OCI-LY7 (cell line): ENCODE results near the gene COL28A1. TPM values are rescaled to one million over a fixed set of nuclear protein-coding genes. Genes with fewer than 3 reads are reported as not detected.

ENCODE experiments used
- BruUV-seq: library from RNA; stranded (reverse); fragments of 400-500 nt; replicated peaks from 2 replicates; lab custom pipeline; 2021; lab: Mats Ljungman, UMichigan
- CTCF ChIA-PET: fragments of 300-600 bp; sonication (Branson Sonifier 250); formaldehyde crosslinking; loops from one replicate; lab custom pipeline; 2022; ENCODE audit warnings: antibody characterized with exemption; ENCODE audit not compliant: unreplicated experiment; lab: Charles Lee
- POLR2A ChIA-PET: fragments of 300-600 bp; sonication (Branson Sonifier 250); formaldehyde crosslinking; loops from one replicate; lab custom pipeline; 2022; ENCODE audit warnings: antibody characterized with exemption; lab: Charles Lee
- DNase-seq: peaks from one replicate; pipeline ENCODE4 v3.0.0-alpha.2; 2015; ENCODE audit warnings: low spot score
- H2AFZ ChIP-seq: fragments of 200-600 bp; sonication (generic), shearing (Covaris generic); 2 replicates; pipeline ENCODE4 v1.6.1; 2014; ENCODE audit warnings: mild to moderate bottlenecking, antibody characterized with exemption, low read length, moderate library complexity
- H3K27ac ChIP-seq: fragments of 200-600 bp; sonication (generic); 2 replicates; pipeline ENCODE4 v1.5.1; 2014; ENCODE audit warnings: mixed run types, low read depth, mild to moderate bottlenecking, moderate library complexity, low read length, inconsistent platforms; ENCODE audit not compliant: poor library complexity, severe bottlenecking
- H3K36me3 ChIP-seq: fragments of 200-600 bp; sonication (generic); 2 replicates; pipeline ENCODE4 v1.6.1; 2014; ENCODE audit warnings: mild to moderate bottlenecking, antibody characterized with exemption, low read length, moderate library complexity, mixed read lengths; ENCODE audit not compliant: insufficient read depth
- H3K4me1 ChIP-seq: fragments of 200-600 bp; sonication (generic); 2 replicates; pipeline ENCODE4 v1.5.1; 2014; ENCODE audit warnings: mild to moderate bottlenecking, low read length; ENCODE audit not compliant: insufficient read depth, poor library complexity, severe bottlenecking
- H3K4me2 ChIP-seq: fragments of 200-600 bp; sonication (generic); 2 replicates; pipeline ENCODE4 v1.6.1; 2014; ENCODE audit warnings: mild to moderate bottlenecking, low read length
- H3K4me3 ChIP-seq: fragments of 200-600 bp; sonication (generic); 2 replicates; pipeline ENCODE4 v1.5.1; 2014; ENCODE audit warnings: mild to moderate bottlenecking, low read depth, low read length; ENCODE audit not compliant: poor library complexity, severe bottlenecking
- H3K79me2 ChIP-seq: fragments of 200-600 bp; sonication (generic); 2 replicates; pipeline ENCODE4 v1.6.1; 2016; ENCODE audit warnings: low read depth, mild to moderate bottlenecking, low read length, moderate library complexity, mixed read lengths; ENCODE audit not compliant: insufficient read depth
- H3K9me2 ChIP-seq: fragments of 200-600 bp; sonication (generic); 2 replicates; pipeline ENCODE4 v1.6.1; 2016; ENCODE audit warnings: mild to moderate bottlenecking, low read length, mixed read lengths; ENCODE audit not compliant: insufficient read depth
- H3K9me3 ChIP-seq: fragments of 200-600 bp; sonication (generic); 2 replicates; pipeline ENCODE4 v1.6.1; 2014; ENCODE audit warnings: mild to moderate bottlenecking, mixed run types, low read length, mixed read lengths
- H4K20me1 ChIP-seq: fragments of 200-600 bp; sonication (generic); 2 replicates; pipeline ENCODE4 v1.6.1; 2014; ENCODE audit warnings: mild to moderate bottlenecking, antibody characterized with exemption, low read length, moderate library complexity, mixed read lengths; ENCODE audit not compliant: insufficient read depth
- CTCF ChIP-seq: fragments of 200-600 bp; sonication (generic); conservative IDR thresholded peaks from 2 replicates; pipeline ENCODE4 v1.5.1; 2014; ENCODE audit warnings: mild to moderate bottlenecking, antibody characterized with exemption, low read length, moderate library complexity, mixed read lengths
- EZH2phosphoT487 ChIP-seq: fragments of 200-600 bp; sonication (generic); IDR thresholded peaks from 2 replicates; pipeline ENCODE4 v1.6.1; 2018; ENCODE audit warnings: low read depth, borderline replicate concordance, mild to moderate bottlenecking, mixed run types, antibody characterized with exemption, low read length, moderate library complexity, mixed read lengths
- intact Hi-C: fragments of 100-400 bp; cut with micrococcal nuclease; formaldehyde crosslinking; loops from one replicate; pipeline ENCODE4 v1.10.0; 2022; ENCODE audit not compliant: unreplicated experiment
- total RNA-seq, 2 experiments: library from RNA; depleted of rRNA in 1 of 2; stranded (reverse); fragments of >200 nt in 1 of 2; shearing (Covaris generic) in 1 of 2; gene quantifications; 2 replicates each; pipeline ENCODE4 v1.2.3, GENCODE V29; 2014 to 2022

The COL28A1 gene
- total RNA-seq, 2 experiments from 2014 or later: not detected

GRCh38 chr7:7539711-7540110 lies 4.0 kb upstream of the COL28A1 start:
- no peak for TF ChIP-seq EZH2phosphoT487
- TF ChIP-seq CTCF: no peak
- Histone ChIP-seq H3K27ac (no peak overlapping the region), H3K36me3 (no peaks in the 10 kb centered on the region), H3K4me1 (no peaks in the 10 kb centered on the region), H3K79me2 (no peaks in the 10 kb centered on the region), H3K4me3 (no peak overlapping the region), H4K20me1 (no peaks in the 10 kb centered on the region), H3K9me3 (no peaks in the 10 kb centered on the region), H2AFZ (no peak overlapping the region), H3K9me2 (no peaks in the 10 kb centered on the region), H3K4me2 (no peak overlapping the region)
- ChIA-PET CTCF (no interaction called here), POLR2A (no interaction called here)
- BruUV-seq: no TSS peak
- intact Hi-C loops: loop anchor here (2.0 to 10.0 kb wide), 4 partner anchors 115 to 585 kb away; partner anchors contain the start of gene C1GALT1
- DNase-seq: no peak

GRCh38 chr7:7539152-7539551 lies 3.5 kb upstream of the COL28A1 start:
- no TSS peak for BruUV-seq
- no peaks in the 10 kb centered on the region for H3K79me2 ChIP-seq
- H3K4me1 ChIP-seq: no peaks in the 10 kb centered on the region
- no peaks in the 10 kb centered on the region for H3K36me3 ChIP-seq
- H4K20me1 ChIP-seq: no peaks in the 10 kb centered on the region
- no peaks in the 10 kb centered on the region for H3K9me2 ChIP-seq
- TF ChIP-seq EZH2phosphoT487 (no peak), CTCF (no peak)
- POLR2A ChIA-PET: no interaction called here
- H2AFZ ChIP-seq: no peak overlapping the region
- H3K4me2 ChIP-seq: no peak overlapping the region
- CTCF ChIA-PET: no interaction called here
- no peaks in the 10 kb centered on the region for H3K9me3 ChIP-seq
- no peak overlapping the region for H3K27ac ChIP-seq
- no peak overlapping the region for H3K4me3 ChIP-seq
- no peak for DNase-seq
- intact Hi-C loops: no loop called here

- CTCF ChIA-PET: no interaction called here
- BruUV-seq: no TSS peak
Observed at GRCh38 chr7:7537711-7538110, 2.0 kb upstream of the COL28A1 start.

More at GRCh38 chr7:7537711-7538110, 2.0 kb upstream of the COL28A1 start:
- no peaks in the 10 kb centered on the region for H3K9me3 ChIP-seq
- POLR2A ChIA-PET: no interaction called here
- no peaks in the 10 kb centered on the region for H3K4me1 ChIP-seq
- TF ChIP-seq CTCF (no peak), EZH2phosphoT487 (no peak)
- no peaks in the 10 kb centered on the region for H3K36me3 ChIP-seq
- no peaks in the 10 kb centered on the region for H4K20me1 ChIP-seq
- intact Hi-C loops: no loop called here
- H3K9me2 ChIP-seq: no peaks in the 10 kb centered on the region
- no peak overlapping the region for H3K4me2 ChIP-seq
- DNase-seq: no peak
- no peak overlapping the region for H3K27ac ChIP-seq
- H3K79me2 ChIP-seq: no peaks in the 10 kb centered on the region
- H3K4me3 ChIP-seq: no peak overlapping the region
- no peak overlapping the region for H2AFZ ChIP-seq
